GM12864 (cell line): Measurements from ENCODE around the gene HSPBP1.

Source experiments
- DNase-seq: peaks from one replicate; pipeline ENCODE4 v3.0.0-alpha.2; 2011; ENCODE audit warnings: low read depth
- H3K4me3 ChIP-seq: 2 replicates; pipeline ENCODE4 v1.5.1; 2011; ENCODE audit warnings: mild to moderate bottlenecking, low read depth, low read length, control low read depth
- CTCF ChIP-seq: IDR thresholded peaks from 2 replicates; pipeline ENCODE4 v1.5.1; 2011; ENCODE audit warnings: low read depth, mild to moderate bottlenecking, moderate library complexity, low read length, control low read depth, inconsistent platforms; ENCODE audit errors: missing control alignments

The HSPBP1 gene

GRCh38 chr19:55304980-55305379, 25.1 kb upstream of the HSPBP1 start:
- no peak for TF ChIP-seq CTCF
- no peak overlapping the region for H3K4me3 ChIP-seq
- DNase-seq = no peak

DNA sequence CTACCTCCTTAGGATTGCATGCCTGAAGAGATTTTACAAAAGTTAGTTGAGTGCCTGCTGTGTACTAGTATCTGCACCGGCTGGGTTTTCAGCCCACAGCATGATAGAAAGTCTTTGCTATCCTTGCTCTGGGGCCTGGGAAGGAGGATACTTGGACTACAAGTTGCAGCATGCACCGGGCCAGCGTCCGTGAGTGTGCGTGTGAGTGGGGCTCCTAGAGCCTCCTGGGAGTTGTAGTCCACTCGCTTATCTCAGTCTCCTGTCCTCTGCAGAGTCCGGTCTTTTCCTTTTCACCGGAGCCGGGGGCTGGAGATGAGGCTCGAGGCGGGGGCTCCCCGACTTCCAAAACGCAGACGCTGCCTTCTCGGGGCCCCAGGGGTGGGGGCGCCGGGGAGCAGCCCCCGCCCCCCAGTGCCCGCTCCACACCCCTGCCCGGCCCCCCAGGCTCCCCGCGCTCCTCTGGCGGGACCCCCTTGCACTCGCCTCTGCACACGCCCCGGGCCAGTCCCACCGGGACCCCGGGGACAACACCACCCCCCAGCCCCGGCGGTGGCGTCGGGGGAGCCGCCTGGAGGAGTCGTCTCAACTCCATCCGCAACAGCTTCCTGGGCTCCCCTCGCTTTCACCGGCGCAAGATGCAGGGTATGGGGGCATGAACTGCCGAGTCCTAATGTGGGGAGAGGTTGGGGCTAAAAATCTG, 24.5 kb upstream of the HSPBP1 start:
- no peak overlapping the region for H3K4me3 ChIP-seq
- no peak for TF ChIP-seq CTCF
- DNase-seq = no peak

- H3K4me3 ChIP-seq = no peak overlapping the region
- no peak for DNase-seq
- TF ChIP-seq CTCF = no peak
Observed at GRCh38 chr19:55303477-55303876, 23.6 kb upstream of the HSPBP1 start.

- peak overlapping the region; percentile 29 for H3K4me3 ChIP-seq
- DNase-seq = no peak
Observed at GRCh38 chr19:55302318-55302703, 22.4 kb upstream of the HSPBP1 start.

GRCh38 chr19:55301459-55302317, 21.8 kb upstream of the HSPBP1 start:
- no peak for DNase-seq
- peak overlapping the region; percentile 29 for H3K4me3 ChIP-seq
- TF ChIP-seq CTCF = peak; percentile 98

More at GRCh38 chr19:55302318-55302703, 22.4 kb upstream of the HSPBP1 start:
- TF ChIP-seq CTCF = no peak

DNA sequence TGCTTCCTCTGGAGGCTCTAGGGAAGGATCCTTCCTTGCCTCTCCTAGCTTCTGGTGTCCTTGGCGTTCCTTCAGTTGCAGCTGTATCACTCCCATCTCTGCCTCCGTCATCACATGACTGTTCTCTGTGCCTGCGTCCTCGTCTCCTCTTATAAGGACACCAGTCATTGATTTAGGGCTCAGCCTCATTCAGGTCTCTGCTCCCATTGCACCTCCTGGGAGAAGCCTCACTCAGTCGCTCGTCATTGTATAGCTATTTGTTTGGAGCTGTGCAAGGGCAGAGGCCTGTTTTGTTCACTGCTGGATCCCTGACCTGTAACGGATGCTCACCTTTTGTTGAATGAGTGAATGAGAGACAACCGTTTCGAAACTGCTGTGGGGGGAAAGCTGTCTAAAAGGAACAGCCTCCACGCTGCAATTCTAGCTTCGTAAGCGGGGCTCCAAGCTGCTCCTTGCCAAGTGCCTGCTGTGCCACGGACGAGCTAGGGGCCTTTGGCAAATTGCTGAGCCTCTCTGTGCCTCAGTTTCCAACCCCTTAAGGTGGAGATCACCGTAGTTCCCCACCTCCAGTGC, 21.1 kb upstream of the HSPBP1 start:
- no peak for TF ChIP-seq CTCF
- DNase-seq = no peak
- H3K4me3 ChIP-seq = no peak overlapping the region
